ENCODE measurements around the gene MTMR6. TPM values are rescaled to one million over a fixed set of nuclear protein-coding genes. Genes with fewer than 3 reads are reported as not detected.

The MTMR6 gene
- total RNA-seq, 6 experiments from 2014 or later = 23.5 to 31.0 (median 28.4) TPM

DNA sequence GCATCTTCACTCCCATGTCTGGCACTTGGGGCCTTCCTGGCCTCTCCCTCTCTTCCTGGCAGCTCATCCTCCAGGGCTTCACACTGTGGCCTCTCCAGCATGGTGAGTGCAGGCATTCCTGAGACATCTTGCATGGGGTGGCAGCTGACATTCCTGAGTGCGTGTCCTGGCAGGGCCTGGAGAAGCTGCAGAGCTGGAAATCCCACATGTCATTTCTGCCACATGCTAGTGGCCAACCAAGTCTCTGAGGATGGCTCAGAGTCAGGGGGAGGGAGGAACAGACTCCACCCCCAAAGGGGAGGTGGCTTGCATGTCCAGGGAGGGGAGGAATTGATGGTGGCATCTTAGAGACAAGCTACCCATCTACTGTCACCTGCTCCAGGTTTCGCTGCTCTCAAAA is 73.6 kb downstream of the MTMR6 start:
- H3K27me3 Mint-ChIP-seq (ENCODE audit: insufficient read depth) = peaks cover 7% of the 10 kb centered on the region
- H3K36me3 Mint-ChIP-seq (ENCODE audit: low read depth) = no peaks in the 10 kb centered on the region
- TF ChIP-seq CTCF (IDR thresholded peaks at IDR 0.05) = no peak
- H3K4me1 Mint-ChIP-seq (ENCODE audit: low read depth) = peaks cover 31% of the 10 kb centered on the region
- DNase-seq = peak; percentile 33
- no peaks in the 10 kb centered on the region for H3K9me3 Mint-ChIP-seq
- no peak overlapping the region for H3K4me3 Mint-ChIP-seq
- no peak overlapping the region for H3K27ac Mint-ChIP-seq

- Mint-ChIP-seq H3K9me3 (no peaks in the 10 kb centered on the region), H3K4me1 (ENCODE audit: low read depth) (peaks cover 18% of the 10 kb centered on the region), H3K36me3 (ENCODE audit: low read depth) (no peaks in the 10 kb centered on the region), H3K4me3 (no peak overlapping the region), H3K27me3 (ENCODE audit: insufficient read depth) (peaks cover 8% of the 10 kb centered on the region), H3K27ac (no peak overlapping the region)
- TF ChIP-seq CTCF (IDR thresholded peaks at IDR 0.05) = no peak
- no peak for DNase-seq
Measured at GRCh38 chr13:25210842-25211569, 76.3 kb downstream of the MTMR6 start.

DNA sequence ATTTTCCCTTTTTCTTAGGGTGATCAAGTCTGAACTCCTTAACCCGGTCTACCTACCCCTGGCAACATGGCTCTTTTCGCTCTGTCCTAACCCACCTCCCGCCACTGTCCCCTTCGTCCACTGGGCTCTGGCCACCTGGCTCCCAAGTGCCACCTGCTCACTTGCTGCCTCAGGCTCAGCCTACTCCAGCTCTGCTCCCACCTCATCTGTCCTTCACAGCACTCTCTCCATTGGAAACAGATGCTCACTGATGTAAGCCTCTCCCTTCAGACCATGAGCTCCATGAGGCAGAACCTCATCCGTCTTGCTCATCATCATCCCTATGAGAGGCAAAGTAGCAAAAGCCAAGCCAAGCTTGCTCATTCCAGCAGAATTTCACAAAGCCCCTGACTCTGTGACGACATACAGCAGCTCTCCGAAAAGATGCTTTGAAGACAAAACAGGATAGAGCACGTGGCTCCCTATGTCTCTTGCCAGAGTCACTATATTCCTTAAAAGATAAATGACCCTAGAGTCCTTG is 79.9 kb downstream of the MTMR6 start:
- Mint-ChIP-seq H3K36me3 (ENCODE audit: low read depth) (no peaks in the 10 kb centered on the region), H3K27me3 (ENCODE audit: insufficient read depth) (peaks cover 25% of the 10 kb centered on the region), H3K4me3 (no peak overlapping the region), H3K4me1 (ENCODE audit: low read depth) (no peaks in the 10 kb centered on the region), H3K9me3 (no peaks in the 10 kb centered on the region), H3K27ac (no peak overlapping the region)
- no peak for TF ChIP-seq CTCF (IDR thresholded peaks at IDR 0.05)
- no peak for DNase-seq

DNA sequence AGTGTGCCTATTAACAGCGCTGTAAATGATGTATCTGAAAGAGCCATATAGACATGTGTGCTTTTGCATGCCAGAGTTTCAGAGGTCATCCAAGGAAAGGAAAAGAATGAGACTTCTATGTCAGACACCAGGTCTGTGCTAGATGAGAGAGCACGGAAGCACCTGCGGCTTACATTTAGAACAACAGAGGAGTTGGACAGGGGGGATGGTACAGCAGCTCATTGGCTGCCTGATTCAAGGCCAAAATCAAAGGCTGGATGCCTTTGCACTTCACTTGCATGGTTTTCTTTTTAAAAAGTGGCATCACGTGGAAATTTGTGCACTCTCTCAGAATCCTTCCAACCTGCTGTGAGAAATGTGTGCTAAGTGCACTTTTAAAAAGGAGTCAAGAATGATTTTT is 82.4 kb downstream of the MTMR6 start:
- H3K27me3 Mint-ChIP-seq (ENCODE audit: insufficient read depth) = peaks cover 25% of the 10 kb centered on the region
- H3K9me3 Mint-ChIP-seq = no peaks in the 10 kb centered on the region
- no peak for DNase-seq
- no peaks in the 10 kb centered on the region for H3K4me1 Mint-ChIP-seq (ENCODE audit: low read depth)
- no peak overlapping the region for H3K4me3 Mint-ChIP-seq
- TF ChIP-seq CTCF (IDR thresholded peaks at IDR 0.05) = no peak
- no peak overlapping the region for H3K27ac Mint-ChIP-seq
- H3K36me3 Mint-ChIP-seq (ENCODE audit: low read depth) = no peaks in the 10 kb centered on the region

DNA sequence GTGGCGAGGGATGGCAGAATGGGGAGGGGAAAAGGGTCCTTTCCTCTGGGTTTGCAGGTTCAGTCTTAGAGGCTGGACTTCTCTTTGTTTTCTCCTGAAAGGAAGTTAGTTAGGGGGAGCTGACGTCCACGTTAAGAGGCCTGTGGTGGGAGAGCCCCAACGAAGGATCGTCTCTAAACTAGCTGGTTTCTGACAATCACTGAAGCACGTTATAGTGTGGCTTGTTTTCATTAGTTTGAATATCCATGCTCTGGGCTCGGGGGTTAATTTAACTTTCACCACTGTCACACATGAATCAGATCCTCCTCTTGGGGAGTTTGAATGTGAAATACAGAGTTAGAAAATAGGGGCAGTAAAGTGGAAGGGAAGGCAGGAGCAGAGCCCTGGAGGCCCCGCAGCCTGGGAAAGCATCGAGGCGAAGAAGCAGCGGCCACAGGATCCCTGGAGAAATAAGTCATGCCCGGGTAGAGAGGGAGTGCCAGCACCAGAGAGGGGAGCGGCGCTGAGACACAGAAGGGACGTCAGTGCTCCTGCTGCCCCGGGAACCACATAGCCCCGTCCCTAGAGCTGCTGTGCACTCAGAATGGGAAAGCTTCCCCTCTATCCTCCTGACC is 84.1 kb downstream of the MTMR6 start:
- Mint-ChIP-seq H3K4me3 (no peak overlapping the region), H3K36me3 (ENCODE audit: low read depth) (no peaks in the 10 kb centered on the region), H3K9me3 (no peaks in the 10 kb centered on the region), H3K27me3 (ENCODE audit: insufficient read depth) (peaks cover 30% of the 10 kb centered on the region), H3K27ac (no peak overlapping the region), H3K4me1 (ENCODE audit: low read depth) (no peaks in the 10 kb centered on the region)
- TF ChIP-seq CTCF (IDR thresholded peaks at IDR 0.05) = no peak
- DNase-seq = no peak
